HEK293 (cell line): ENCODE data around the gene POMT2.
A peak's percentile ranks its signal among the peaks of the same experiment; 100 is the strongest.

ENCODE experiments used
- CTCF ChIA-PET: fragments of 350-600 bp; formaldehyde crosslinking; extraction: SDS; loops from one replicate; lab custom pipeline; 2021; ENCODE audit warnings: antibody characterized with exemption; lab: Yijun Ruan, JAX
- POLR2A ChIA-PET: fragments of 300-600 bp; formaldehyde crosslinking; extraction: SDS; loops from one replicate; lab custom pipeline; 2020; ENCODE audit warnings: antibody characterized with exemption, inconsistent platforms; lab: Yijun Ruan, JAX
- H3K27ac ChIP-seq: fragments of 200-500 bp; sonication (Bioruptor generic); 2 replicates; pipeline ENCODE4 v1.5.1; 2014; ENCODE audit warnings: low read depth, low read length, control low read depth, inconsistent platforms; ENCODE audit errors: extremely low read depth
- H3K36me3 ChIP-seq, 2 experiments: fragments of 200-500 bp in 1 of 2; sonication (Bioruptor generic) in 1 of 2; 1 replicate in 1 of 2; 2 replicates in 1 of 2; pipeline ENCODE4 v1.5.1; 2014 to 2017; ENCODE audit warnings: inconsistent platforms in 2 of 2, low read length in 2 of 2; ENCODE audit not compliant: control insufficient read depth in 2 of 2, insufficient read depth in 1 of 2
- H3K4me1 ChIP-seq: fragments of 200-500 bp; sonication (Bioruptor generic); 2 replicates; pipeline ENCODE4 v1.5.1; 2014; ENCODE audit warnings: mild to moderate bottlenecking, low read length, inconsistent platforms; ENCODE audit not compliant: control insufficient read depth, insufficient read depth
- H3K4me3 ChIP-seq: 2 replicates; pipeline ENCODE4 v1.5.1; 2011; ENCODE audit warnings: low read depth, mild to moderate bottlenecking, control low read depth, low read length, moderate library complexity
- H3K9me3 ChIP-seq: fragments of 200-500 bp; sonication (Bioruptor generic); 2 replicates; pipeline ENCODE4 v1.5.1; 2014; ENCODE audit warnings: low read depth, low read length, inconsistent platforms; ENCODE audit not compliant: control insufficient read depth, insufficient read depth
- GLIS1 ChIP-seq: fragments of 450-650 bp; formaldehyde crosslinking; IDR thresholded peaks from 2 replicates; pipeline ENCODE4 v1.5.1; 2016; ENCODE audit warnings: missing biosample characterization, missing genetic modification characterization
- KLF9 ChIP-seq: fragments of 450-650 bp; formaldehyde crosslinking; IDR thresholded peaks from 2 replicates; pipeline ENCODE4 v1.5.1; 2016; ENCODE audit warnings: missing biosample characterization, missing genetic modification characterization, low read depth
- OVOL3 ChIP-seq: fragments of 450-650 bp; formaldehyde crosslinking; IDR thresholded peaks from 2 replicates; pipeline ENCODE4 v1.5.1; 2016; ENCODE audit warnings: missing biosample characterization, missing genetic modification characterization
- REST ChIP-seq: fragments of 450-650 bp; formaldehyde crosslinking; IDR thresholded peaks from 2 replicates; pipeline ENCODE4 v1.5.1; 2016; ENCODE audit warnings: missing biosample characterization, missing genetic modification characterization
- SCRT2 ChIP-seq: fragments of 450-650 bp; formaldehyde crosslinking; IDR thresholded peaks from 2 replicates; pipeline ENCODE4 v1.5.1; 2016; ENCODE audit warnings: missing biosample characterization, missing genetic modification characterization
- YY2 ChIP-seq: fragments of 450-650 bp; formaldehyde crosslinking; IDR thresholded peaks from 2 replicates; pipeline ENCODE4 v1.5.1; 2016; ENCODE audit warnings: missing biosample characterization, missing genetic modification characterization
- ZNF223 ChIP-seq: fragments of 450-650 bp; formaldehyde crosslinking; IDR thresholded peaks from 2 replicates; pipeline ENCODE4 v1.5.1; 2016; ENCODE audit warnings: missing biosample characterization, missing genetic modification characterization
- ZNF248 ChIP-seq: fragments of 450-650 bp; formaldehyde crosslinking; IDR thresholded peaks from 2 replicates; pipeline ENCODE4 v1.5.1; 2017; ENCODE audit warnings: missing biosample characterization, missing genetic modification characterization
- ZNF426 ChIP-seq: fragments of 450-650 bp; formaldehyde crosslinking; IDR thresholded peaks from 2 replicates; pipeline ENCODE4 v1.5.1; 2017; ENCODE audit warnings: missing biosample characterization, missing genetic modification characterization, mild to moderate bottlenecking, inconsistent platforms, moderate library complexity
- ZNF530 ChIP-seq: fragments of 450-650 bp; formaldehyde crosslinking; IDR thresholded peaks from 2 replicates; pipeline ENCODE4 v1.5.1; 2016; ENCODE audit warnings: low read depth, missing biosample characterization, missing genetic modification characterization
- ZNF768 ChIP-seq: fragments of 450-650 bp; formaldehyde crosslinking; IDR thresholded peaks from 2 replicates; pipeline ENCODE4 v1.5.1; 2018; ENCODE audit warnings: missing biosample characterization, mild to moderate bottlenecking, missing genetic modification characterization
- ZSCAN5A ChIP-seq: fragments of 450-650 bp; formaldehyde crosslinking; IDR thresholded peaks from 2 replicates; pipeline ENCODE4 v1.5.1; 2016; ENCODE audit warnings: missing biosample characterization, missing genetic modification characterization
- TF ChIP-seq, protein P1 (sequence below): fragments of 450-650 bp; formaldehyde crosslinking; IDR thresholded peaks from 2 replicates; pipeline ENCODE4 v1.5.1; 2016; ENCODE audit warnings: missing biosample characterization, missing genetic modification characterization, low read depth

The POMT2 gene

GRCh38 chr14:77243853-77244252 lies 76.8 kb downstream of the POMT2 start:
- no peaks in the 10 kb centered on the region for H3K4me1 ChIP-seq
- H3K9me3 ChIP-seq, result no peaks in the 10 kb centered on the region
- H3K4me3 ChIP-seq, result no peak overlapping the region
- ChIA-PET POLR2A (no interaction called here), CTCF (no interaction called here)
- no peak overlapping the region for H3K27ac ChIP-seq
- H3K36me3 ChIP-seq, result peaks cover 0 to 14% of the 10 kb centered on the region in 2 experiments; a peak in 1 of 3 replicates
- no peak for TF ChIP-seq ZSCAN5A
- TF ChIP-seq KLF9 (tag by site-specific recombination), result no peak
- no peak for TF ChIP-seq ZNF223
- TF ChIP-seq ZNF530 (tag by site-specific recombination), result no peak

DNA sequence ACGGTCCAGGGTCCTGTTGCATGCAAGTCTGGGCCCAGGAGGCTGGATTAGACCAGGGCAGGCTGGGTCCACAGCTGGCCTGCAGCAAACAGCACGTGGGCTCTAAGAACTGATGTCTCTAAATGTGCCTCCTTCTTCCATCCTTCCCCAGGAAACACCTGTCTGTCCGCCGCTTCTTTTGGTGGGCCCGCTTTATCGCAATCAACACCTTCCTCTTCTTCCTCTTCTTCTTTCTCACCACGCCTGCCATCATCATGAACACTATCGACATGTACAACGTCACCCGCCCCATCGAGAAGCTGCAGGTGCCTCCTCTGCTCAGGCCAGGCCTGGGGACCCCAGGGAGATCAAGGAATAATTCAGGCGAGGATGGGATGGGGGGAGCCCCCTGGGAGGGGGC lies 77.9 kb downstream of the POMT2 start:
- CTCF ChIA-PET, result no interaction called here
- Histone ChIP-seq H3K27ac (no peak overlapping the region), H3K36me3 (peaks cover 0 to 10% of the 10 kb centered on the region in 2 experiments; a peak in 1 of 3 replicates)

DNA sequence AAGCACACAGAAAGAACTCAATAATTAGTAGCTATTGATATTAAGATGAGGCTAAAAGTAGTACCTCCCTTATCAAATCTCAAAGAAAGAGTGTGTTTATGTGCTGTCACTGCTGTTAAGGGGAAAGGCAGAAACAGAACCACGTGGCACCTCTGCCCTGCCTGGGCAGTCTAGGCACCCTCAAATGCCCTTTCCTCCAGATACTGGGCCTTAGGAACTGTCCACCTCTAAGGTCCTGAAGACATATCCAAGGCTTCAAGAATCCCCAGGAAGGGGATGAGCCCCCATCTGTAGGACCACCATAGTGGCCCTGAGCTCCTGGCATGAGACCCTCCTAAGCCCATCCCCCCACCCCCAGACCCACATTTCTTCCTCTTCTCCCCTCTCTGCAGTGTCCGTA lies 78.7 kb downstream of the POMT2 start:
- Histone ChIP-seq H3K4me1 (no peaks in the 10 kb centered on the region), H3K27ac (no peak overlapping the region), H3K4me3 (no peak overlapping the region), H3K36me3 (peaks cover 0 to 10% of the 10 kb centered on the region in 2 experiments; a peak in 1 of 3 replicates), H3K9me3 (no peaks in the 10 kb centered on the region)
- POLR2A ChIA-PET, result no interaction called here
- no peak for TF ChIP-seq SCRT2 (tag by site-specific recombination)
- no peak for TF ChIP-seq ZNF248 (tag by site-specific recombination)
- TF ChIP-seq REST (tag by site-specific recombination), result peak; percentile 81
- CTCF ChIA-PET, result no interaction called here

More for the DNA sequence above, 77.9 kb downstream of the POMT2 start:
- POLR2A ChIA-PET, result no interaction called here
- Histone ChIP-seq H3K9me3 (no peaks in the 10 kb centered on the region), H3K4me3 (no peak overlapping the region), H3K4me1 (no peaks in the 10 kb centered on the region)
- TF ChIP-seq YY2 (tag by site-specific recombination) (no peak), GLIS1 (tag by site-specific recombination) (no peak), ZNF768 (tag by site-specific recombination) (no peak), ZNF426 (tag by site-specific recombination) (no peak), OVOL3 (no peak)
- TF ChIP-seq, protein P1, sequence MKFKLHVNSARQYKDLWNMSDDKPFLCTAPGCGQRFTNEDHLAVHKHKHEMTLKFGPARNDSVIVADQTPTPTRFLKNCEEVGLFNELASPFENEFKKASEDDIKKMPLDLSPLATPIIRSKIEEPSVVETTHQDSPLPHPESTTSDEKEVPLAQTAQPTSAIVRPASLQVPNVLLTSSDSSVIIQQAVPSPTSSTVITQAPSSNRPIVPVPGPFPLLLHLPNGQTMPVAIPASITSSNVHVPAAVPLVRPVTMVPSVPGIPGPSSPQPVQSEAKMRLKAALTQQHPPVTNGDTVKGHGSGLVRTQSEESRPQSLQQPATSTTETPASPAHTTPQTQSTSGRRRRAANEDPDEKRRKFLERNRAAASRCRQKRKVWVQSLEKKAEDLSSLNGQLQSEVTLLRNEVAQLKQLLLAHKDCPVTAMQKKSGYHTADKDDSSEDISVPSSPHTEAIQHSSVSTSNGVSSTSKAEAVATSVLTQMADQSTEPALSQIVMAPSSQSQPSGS (tag by site-specific recombination), result no peak
- TF ChIP-seq, all 188 proteins: peak for 0
